ENCODE results near the gene DNAH14.
"Not testable (repeated sequence)": the region's sequence is repeated elsewhere in the genome, so short reads cannot be mapped to it uniquely, and the experiment has no call there.

Gene DNAH14

GRCh38 chr1:224929335-224930237 lies at the start of gene DNAH14:
DNAH14 (plus strand) TSS chr1:224929675; CDS start chr1:224952703, 23,028 bp downstream.
- DNase-seq (ENCODE audit: low spot score) = no peak

- DNase-seq (ENCODE audit: low spot score) = no peak
Observed at GRCh38 chr1:224880593-224881307, 48.7 kb upstream of the DNAH14 start.

GRCh38 chr1:224881308-224881692 lies 48.2 kb upstream of the DNAH14 start:
- DNase-seq (ENCODE audit: low spot score) = not testable (repeated sequence)

GRCh38 chr1:224881762-224882211 lies 47.7 kb upstream of the DNAH14 start:
- DNase-seq (ENCODE audit: low spot score) = no peak

GRCh38 chr1:224882264-224882663 lies 47.2 kb upstream of the DNAH14 start:
- DNase-seq (ENCODE audit: low spot score) = no peak

GRCh38 chr1:224883091-224883490 lies 46.4 kb upstream of the DNAH14 start:
- no peak for DNase-seq (ENCODE audit: low spot score)

- no peak for DNase-seq (ENCODE audit: low spot score)
Observed at GRCh38 chr1:224884361-224884801, 45.1 kb upstream of the DNAH14 start.

- not testable (repeated sequence) for DNase-seq (ENCODE audit: low spot score)
Observed at GRCh38 chr1:224885376-224885775, 44.1 kb upstream of the DNAH14 start.

GRCh38 chr1:224894915-224895314 lies 34.6 kb upstream of the DNAH14 start:
- DNase-seq (ENCODE audit: low spot score) = no peak

GRCh38 chr1:224896130-224896781 lies 33.2 kb upstream of the DNAH14 start:
- DNase-seq (ENCODE audit: low spot score) = no peak

GRCh38 chr1:224897529-224898327 lies 31.7 kb upstream of the DNAH14 start:
- DNase-seq (ENCODE audit: low spot score) = no peak

- DNase-seq (ENCODE audit: low spot score) = no peak
Observed at GRCh38 chr1:224898937-224899336, 30.5 kb upstream of the DNAH14 start.

- no peak for DNase-seq (ENCODE audit: low spot score)
Observed at GRCh38 chr1:224900062-224900630, 29.3 kb upstream of the DNAH14 start.

- DNase-seq (ENCODE audit: low spot score) = no peak
Observed at GRCh38 chr1:224901087-224901810, 28.2 kb upstream of the DNAH14 start.

GRCh38 chr1:224903955-224904354 lies 25.5 kb upstream of the DNAH14 start:
- DNase-seq (ENCODE audit: low spot score) = no peak

- DNase-seq (ENCODE audit: low spot score) = no peak
Observed at GRCh38 chr1:224906340-224906739, 23.1 kb upstream of the DNAH14 start.

GRCh38 chr1:224911217-224911616 lies 18.3 kb upstream of the DNAH14 start:
- no peak for DNase-seq (ENCODE audit: low spot score)

GRCh38 chr1:224914292-224914900 lies 15.1 kb upstream of the DNAH14 start:
- DNase-seq (ENCODE audit: low spot score) = no peak

GRCh38 chr1:224919508-224919907 lies 10.0 kb upstream of the DNAH14 start:
- DNase-seq (ENCODE audit: low spot score) = no peak

- DNase-seq (ENCODE audit: low spot score) = no peak
Observed at GRCh38 chr1:224920930-224921329, 8.5 kb upstream of the DNAH14 start.
